Measurements from ENCODE around the gene TAS2R38. TPM values are rescaled to one million over a fixed set of nuclear protein-coding genes. Genes with fewer than 3 reads are reported as not detected.
"Not testable (repeated sequence)": the region's sequence is repeated elsewhere in the genome, so short reads cannot be mapped to it uniquely, and the experiment has no call there.

Gene TAS2R38
- total RNA-seq, 4 donors from 2014 or later = not detected

DNA sequence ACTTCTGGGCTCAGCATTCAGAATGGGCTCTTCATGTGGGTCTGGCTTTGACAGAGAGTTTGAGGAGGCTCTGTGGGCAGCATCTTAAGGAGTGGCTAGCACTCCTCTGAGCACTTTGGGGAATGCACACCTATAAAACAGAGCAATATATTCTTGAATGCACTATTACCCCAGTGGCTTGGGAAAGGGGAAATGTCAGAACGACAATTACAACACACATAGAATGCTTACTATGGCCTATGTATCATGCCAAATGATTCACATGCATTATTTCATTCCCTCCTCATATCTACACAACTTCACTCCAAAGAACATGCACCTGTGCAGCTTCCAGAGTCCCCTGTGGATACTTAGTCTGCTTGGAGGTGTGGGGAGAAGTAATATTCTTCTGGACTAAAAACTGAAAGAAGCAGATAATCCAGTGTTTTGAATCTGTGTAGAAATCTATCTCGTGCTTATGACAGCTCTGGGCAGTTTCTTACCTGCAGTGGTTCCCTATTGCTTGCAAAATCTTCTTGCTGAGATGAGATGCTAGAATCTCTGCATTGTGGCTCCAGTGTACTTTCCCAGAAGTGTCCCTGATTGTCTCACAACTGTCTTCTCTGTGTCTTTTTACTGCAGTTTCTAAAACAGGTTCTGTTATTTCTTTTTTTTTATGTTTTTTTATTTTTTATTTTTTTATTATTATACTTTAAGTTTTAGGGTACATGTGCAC is 16.6 kb upstream of the TAS2R38 start:
- H3K27me3 ChIP-seq = no peaks in the 10 kb centered on the region
- H3K4me1 ChIP-seq = no peaks in the 10 kb centered on the region
- no peak overlapping the region for H3K27ac ChIP-seq
- H3K36me3 ChIP-seq = no peaks in the 10 kb centered on the region
- TF ChIP-seq POLR2A (IDR thresholded peaks at IDR 0.05) (no peak), EP300 (IDR thresholded peaks at IDR 0.05) (no peak), POLR2AphosphoS5 (IDR thresholded peaks at IDR 0.05) (no peak)
- TF ChIP-seq, protein P1, sequence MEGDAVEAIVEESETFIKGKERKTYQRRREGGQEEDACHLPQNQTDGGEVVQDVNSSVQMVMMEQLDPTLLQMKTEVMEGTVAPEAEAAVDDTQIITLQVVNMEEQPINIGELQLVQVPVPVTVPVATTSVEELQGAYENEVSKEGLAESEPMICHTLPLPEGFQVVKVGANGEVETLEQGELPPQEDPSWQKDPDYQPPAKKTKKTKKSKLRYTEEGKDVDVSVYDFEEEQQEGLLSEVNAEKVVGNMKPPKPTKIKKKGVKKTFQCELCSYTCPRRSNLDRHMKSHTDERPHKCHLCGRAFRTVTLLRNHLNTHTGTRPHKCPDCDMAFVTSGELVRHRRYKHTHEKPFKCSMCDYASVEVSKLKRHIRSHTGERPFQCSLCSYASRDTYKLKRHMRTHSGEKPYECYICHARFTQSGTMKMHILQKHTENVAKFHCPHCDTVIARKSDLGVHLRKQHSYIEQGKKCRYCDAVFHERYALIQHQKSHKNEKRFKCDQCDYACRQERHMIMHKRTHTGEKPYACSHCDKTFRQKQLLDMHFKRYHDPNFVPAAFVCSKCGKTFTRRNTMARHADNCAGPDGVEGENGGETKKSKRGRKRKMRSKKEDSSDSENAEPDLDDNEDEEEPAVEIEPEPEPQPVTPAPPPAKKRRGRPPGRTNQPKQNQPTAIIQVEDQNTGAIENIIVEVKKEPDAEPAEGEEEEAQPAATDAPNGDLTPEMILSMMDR (IDR thresholded peaks at IDR 0.05) = no peak
- WGBS, 2 donors (ENCODE audit: low coverage in 1 of 2) = 70 to 82% methylated on average over 1 to 2 of the region's 2 CpGs
- no peak overlapping the region for H3K4me3 ChIP-seq
- ATAC-seq = no peak
- H3K9me3 ChIP-seq = no peaks in the 10 kb centered on the region

DNA sequence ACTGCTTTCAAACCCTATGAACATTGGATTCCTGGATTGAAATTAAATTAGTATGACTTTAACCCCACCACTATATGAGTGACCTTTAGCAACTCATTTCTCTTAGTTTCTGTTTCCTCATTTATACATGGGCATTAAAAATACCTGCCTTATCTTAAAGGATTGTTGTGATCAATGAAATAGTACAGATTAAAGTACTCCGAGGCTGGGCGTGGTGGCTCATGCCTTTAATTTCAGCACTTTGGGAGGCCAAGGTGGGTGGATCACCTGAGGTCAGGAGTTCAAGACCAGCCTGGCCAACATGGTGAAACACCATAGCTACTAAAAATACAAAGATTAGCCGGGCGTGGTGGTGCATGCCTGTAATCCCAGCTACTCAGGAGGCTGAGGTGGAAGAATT is 14.2 kb upstream of the TAS2R38 start:
- H3K36me3 ChIP-seq, ATAC-seq: not testable (repeated sequence)

DNA sequence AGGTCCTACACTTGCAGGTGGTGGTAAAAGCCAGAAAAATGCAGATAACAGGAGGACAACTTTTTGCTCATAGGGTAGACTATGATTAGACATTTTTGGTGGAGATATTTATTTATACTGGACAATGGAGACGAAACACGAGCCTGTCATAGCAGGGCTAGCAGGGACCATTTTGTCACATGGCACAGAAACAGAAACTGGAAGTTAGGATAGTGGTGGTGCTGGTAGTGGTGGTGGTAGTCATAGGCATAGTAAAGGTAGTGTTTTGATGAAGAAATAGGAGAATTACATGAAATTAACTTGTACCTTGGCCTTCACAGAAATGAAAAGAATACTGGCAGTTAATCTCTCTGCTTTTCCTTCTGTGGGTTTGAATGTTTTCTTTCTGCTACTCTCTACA is 13.3 kb upstream of the TAS2R38 start:
- no peaks in the 10 kb centered on the region for H3K9me3 ChIP-seq
- no peak for ATAC-seq
- no peaks in the 10 kb centered on the region for H3K27me3 ChIP-seq
- H3K4me3 ChIP-seq = no peak overlapping the region
- no peaks in the 10 kb centered on the region for H3K36me3 ChIP-seq
- 47 to 70% methylated on average over 2 of the region's 2 CpGs for WGBS, 2 donors (ENCODE audit: low coverage in 1 of 2)
- no peak overlapping the region for H3K27ac ChIP-seq
- H3K4me1 ChIP-seq = no peaks in the 10 kb centered on the region
- TF ChIP-seq POLR2AphosphoS5 (IDR thresholded peaks at IDR 0.05) = no peak
- TF ChIP-seq POLR2A (IDR thresholded peaks at IDR 0.05) = no peak
- TF ChIP-seq, protein P1 (IDR thresholded peaks at IDR 0.05) = no peak
- TF ChIP-seq EP300 (IDR thresholded peaks at IDR 0.05) = no peak

More for the DNA sequence above, 14.2 kb upstream of the TAS2R38 start:
- WGBS, 2 donors (ENCODE audit: low coverage in 1 of 2) = 67 to 88% methylated on average over 1 to 2 of the region's 4 CpGs
- H3K4me3 ChIP-seq, H3K9me3 ChIP-seq, H3K4me1 ChIP-seq, H3K27ac ChIP-seq, H3K27me3 ChIP-seq: not testable (repeated sequence)

DNA sequence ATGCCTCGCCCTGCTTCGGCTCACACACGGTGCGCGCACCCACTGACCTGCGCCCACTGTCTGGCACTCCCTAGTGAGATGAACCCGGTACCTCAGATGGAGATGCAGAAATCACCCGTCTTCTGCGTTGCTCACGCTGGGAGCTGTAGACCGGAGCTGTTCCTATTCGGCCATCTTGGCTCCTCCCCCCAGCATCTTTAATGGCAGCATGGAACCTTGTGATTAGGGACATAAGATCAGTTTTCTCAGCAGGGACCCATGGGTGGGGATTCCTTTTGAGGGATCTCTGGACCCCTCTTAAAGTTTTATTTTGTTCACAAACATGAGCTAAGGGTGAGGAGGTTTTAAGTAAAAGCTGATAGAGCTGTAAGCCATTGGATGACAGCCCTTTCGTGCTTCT is 12.4 kb upstream of the TAS2R38 start:
- H3K27me3 ChIP-seq, H3K4me1 ChIP-seq, H3K4me3 ChIP-seq, H3K27ac ChIP-seq, H3K9me3 ChIP-seq, H3K36me3 ChIP-seq, ATAC-seq: not testable (repeated sequence)
- 100% methylated on average over 1 of the region's 13 CpGs; no CpG with 5 or more reads in 1 of the 2 donors for WGBS, 2 donors (ENCODE audit: low coverage in 1 of 2)

DNA sequence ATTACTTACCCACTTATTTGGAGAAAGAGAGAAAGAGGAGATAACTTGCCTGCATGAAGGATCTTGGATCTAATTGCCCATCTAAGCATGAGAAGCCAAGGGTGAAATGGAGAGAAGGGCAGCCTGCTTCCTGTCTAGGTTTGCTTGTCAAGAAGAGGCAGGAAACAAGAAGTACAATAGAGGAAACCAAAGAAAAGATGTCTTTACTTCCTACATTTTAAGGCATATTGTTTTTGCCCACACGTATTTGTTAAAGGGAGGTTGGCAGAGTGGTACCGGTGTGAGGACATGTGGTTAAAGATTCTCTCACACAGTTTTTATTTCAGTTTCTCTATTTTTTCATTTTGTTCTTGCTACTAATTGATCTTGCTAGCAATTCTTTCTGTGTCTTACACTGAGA is 6.0 kb upstream of the TAS2R38 start:
- Histone ChIP-seq H3K9me3 (no peaks in the 10 kb centered on the region), H3K27ac (no peak overlapping the region), H3K4me3 (no peak overlapping the region), H3K27me3 (no peaks in the 10 kb centered on the region), H3K4me1 (no peaks in the 10 kb centered on the region), H3K36me3 (no peaks in the 10 kb centered on the region)
- TF ChIP-seq EP300 (IDR thresholded peaks at IDR 0.05) = no peak
- no peak for TF ChIP-seq POLR2A (IDR thresholded peaks at IDR 0.05)
- ATAC-seq = no peak
- whole genome bisulfite sequencing, 2 donors (ENCODE audit: low coverage in 1 of 2) = 67 to 74% methylated on average over 2 of the region's 2 CpGs

DNA sequence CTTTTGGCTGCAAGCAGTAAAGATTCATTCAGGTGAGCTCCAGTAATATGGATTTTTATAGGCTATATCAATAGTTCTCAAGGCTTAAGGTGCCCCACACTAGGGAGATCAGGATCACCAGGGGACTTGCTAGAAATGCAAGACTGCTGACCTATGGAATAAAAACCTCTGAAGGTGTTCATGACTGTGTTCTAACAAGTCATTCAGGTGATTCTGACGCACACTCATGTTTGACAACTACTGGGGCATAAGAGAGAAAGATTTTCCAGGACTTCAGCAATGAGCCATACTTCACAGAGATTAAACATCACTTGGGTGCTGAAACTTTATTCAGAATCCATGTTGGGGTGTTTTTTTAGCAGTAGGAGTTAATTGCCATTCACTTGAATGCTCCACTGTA is 4.8 kb upstream of the TAS2R38 start:
- TF ChIP-seq, protein P1 (IDR thresholded peaks at IDR 0.05) = no peak
- no peak for TF ChIP-seq POLR2AphosphoS5 (IDR thresholded peaks at IDR 0.05)
- no peak for TF ChIP-seq POLR2A (IDR thresholded peaks at IDR 0.05)
- TF ChIP-seq EP300 (IDR thresholded peaks at IDR 0.05) = no peak

More for the DNA sequence above, 4.8 kb upstream of the TAS2R38 start:
- no peak for ATAC-seq
- no peak overlapping the region for H3K4me3 ChIP-seq
- no peaks in the 10 kb centered on the region for H3K9me3 ChIP-seq
- H3K27ac ChIP-seq = no peak overlapping the region
- H3K36me3 ChIP-seq = no peaks in the 10 kb centered on the region
- 88% methylated on average over 1 of the region's 1 CpG for WGBS, 2 donors (ENCODE audit: low coverage in 1 of 2)
- H3K27me3 ChIP-seq = no peaks in the 10 kb centered on the region
- H3K4me1 ChIP-seq = no peaks in the 10 kb centered on the region

All from gastroesophageal sphincter (tissue), 4 donors.